NCI-H526 treated with DMSO at 0.1 percent for 48 hours (cell line): Measurements from ENCODE around the gene ERICH6B.

Experiments used
- DNase-seq: peaks from one replicate; lab custom pipeline; 2025; lab: John Stamatoyannopoulos, UW

The ERICH6B gene

GRCh38 chr13:45601680-45602079, 13.9 kb downstream of the ERICH6B start:
- no peak for DNase-seq

- DNase-seq = no peak
These were observed 16.9 kb downstream of the ERICH6B start for GRCh38 chr13:45598597-45598996.

- DNase-seq = no peak
These were observed 18.6 kb downstream of the ERICH6B start for GRCh38 chr13:45596800-45597475.

GRCh38 chr13:45595965-45596364, 19.6 kb downstream of the ERICH6B start:
- no peak for DNase-seq

- DNase-seq = no peak
These were observed 20.8 kb downstream of the ERICH6B start for GRCh38 chr13:45594764-45595163.

- no peak for DNase-seq
These were observed 21.3 kb downstream of the ERICH6B start for GRCh38 chr13:45594227-45594626.

- DNase-seq = no peak
These were observed 22.8 kb downstream of the ERICH6B start for GRCh38 chr13:45592758-45593157.

- DNase-seq = no peak
These were observed 25.5 kb downstream of the ERICH6B start for GRCh38 chr13:45590066-45590465.

GRCh38 chr13:45587897-45588296, 27.6 kb downstream of the ERICH6B start:
- no peak for DNase-seq

GRCh38 chr13:45584816-45585215, 30.7 kb downstream of the ERICH6B start:
- no peak for DNase-seq

- DNase-seq = no peak
These were observed 33.0 kb downstream of the ERICH6B start for GRCh38 chr13:45582408-45583076.

- DNase-seq = no peak
These were observed 39.1 kb downstream of the ERICH6B start for GRCh38 chr13:45576466-45576865.

GRCh38 chr13:45575830-45576180, 39.7 kb downstream of the ERICH6B start:
- no peak for DNase-seq

- no peak for DNase-seq
These were observed 40.3 kb downstream of the ERICH6B start for GRCh38 chr13:45575146-45575829.

GRCh38 chr13:45565331-45565730, 50.2 kb downstream of the ERICH6B start:
- no peak for DNase-seq

- no peak for DNase-seq
These were observed 51.3 kb downstream of the ERICH6B start for GRCh38 chr13:45564133-45564776.

- DNase-seq = no peak
These were observed 60.9 kb downstream of the ERICH6B start for GRCh38 chr13:45554604-45555109.

- no peak for DNase-seq
These were observed 67.3 kb downstream of the ERICH6B start for GRCh38 chr13:45548281-45548680.

- no peak for DNase-seq
These were observed 69.2 kb downstream of the ERICH6B start for GRCh38 chr13:45546410-45546765.

GRCh38 chr13:45545686-45546409, 69.7 kb downstream of the ERICH6B start:
- DNase-seq = no peak

- no peak for DNase-seq
These were observed 71.0 kb downstream of the ERICH6B start for GRCh38 chr13:45544520-45544919.

GRCh38 chr13:45542878-45543277, 72.7 kb downstream of the ERICH6B start:
- DNase-seq = no peak
